ENCODE measurements around the gene ARHGEF1.

DNA sequence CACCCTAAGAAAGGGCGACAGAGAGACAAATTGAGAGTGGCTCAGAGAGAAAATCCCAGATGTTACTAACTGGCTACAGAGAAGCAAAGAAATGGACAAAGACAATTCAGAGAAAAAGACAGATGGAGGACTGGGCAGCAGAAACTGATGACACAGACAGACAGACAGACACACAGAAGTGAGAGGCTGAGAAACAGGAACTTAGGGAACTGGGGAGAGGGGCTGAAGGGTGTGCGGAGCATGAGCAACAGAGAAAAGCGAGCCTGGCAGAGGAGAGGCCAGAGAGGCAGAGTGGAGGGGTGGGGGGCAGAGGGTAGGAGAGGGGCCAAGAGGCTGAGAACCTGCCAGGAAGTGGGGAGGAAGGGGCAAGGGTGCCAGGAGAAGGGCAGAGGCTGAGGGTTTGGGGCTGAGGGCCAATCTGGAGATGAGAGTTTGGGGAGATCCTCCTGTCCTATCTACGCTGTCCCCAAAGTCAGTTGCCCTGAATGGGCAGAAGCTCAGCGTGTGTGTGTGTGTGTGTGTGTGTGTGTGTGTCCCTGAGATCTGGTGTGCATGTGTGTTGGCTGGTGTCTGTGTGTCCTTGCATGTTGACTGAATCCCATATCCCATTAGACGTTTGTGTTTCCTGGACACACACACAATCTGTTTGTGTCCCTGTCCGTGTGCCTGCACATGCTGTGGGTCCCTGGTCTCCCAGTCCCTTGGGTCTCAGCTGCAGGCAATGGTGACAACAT, 50.9 kb downstream of the ARHGEF1 start:
- no peak for TF ChIP-seq POLR2A (IDR thresholded peaks at IDR 0.05)
- TF ChIP-seq, protein P1, sequence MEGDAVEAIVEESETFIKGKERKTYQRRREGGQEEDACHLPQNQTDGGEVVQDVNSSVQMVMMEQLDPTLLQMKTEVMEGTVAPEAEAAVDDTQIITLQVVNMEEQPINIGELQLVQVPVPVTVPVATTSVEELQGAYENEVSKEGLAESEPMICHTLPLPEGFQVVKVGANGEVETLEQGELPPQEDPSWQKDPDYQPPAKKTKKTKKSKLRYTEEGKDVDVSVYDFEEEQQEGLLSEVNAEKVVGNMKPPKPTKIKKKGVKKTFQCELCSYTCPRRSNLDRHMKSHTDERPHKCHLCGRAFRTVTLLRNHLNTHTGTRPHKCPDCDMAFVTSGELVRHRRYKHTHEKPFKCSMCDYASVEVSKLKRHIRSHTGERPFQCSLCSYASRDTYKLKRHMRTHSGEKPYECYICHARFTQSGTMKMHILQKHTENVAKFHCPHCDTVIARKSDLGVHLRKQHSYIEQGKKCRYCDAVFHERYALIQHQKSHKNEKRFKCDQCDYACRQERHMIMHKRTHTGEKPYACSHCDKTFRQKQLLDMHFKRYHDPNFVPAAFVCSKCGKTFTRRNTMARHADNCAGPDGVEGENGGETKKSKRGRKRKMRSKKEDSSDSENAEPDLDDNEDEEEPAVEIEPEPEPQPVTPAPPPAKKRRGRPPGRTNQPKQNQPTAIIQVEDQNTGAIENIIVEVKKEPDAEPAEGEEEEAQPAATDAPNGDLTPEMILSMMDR (IDR thresholded peaks at IDR 0.05): no peak
